K562 (cell line): ENCODE results near the gene OXTR. TPM values are rescaled to one million over a fixed set of nuclear protein-coding genes. Genes with fewer than 3 reads are reported as not detected.
A peak's percentile ranks its signal among the peaks of the same experiment; 100 is the strongest.

ENCODE experiments used
- ATAC-seq: fragments of 200-7000 bp; cut with Tn5 transposase; 3 replicates; pipeline ENCODE4 v1.9.1; 2020; ENCODE audit warnings: moderate library complexity
- BruUV-seq: library from RNA; stranded (reverse); fragments of 400-500 nt; replicated peaks from 2 replicates; lab custom pipeline; 2021; lab: Mats Ljungman, UMichigan
- CTCF ChIA-PET: fragments of 300-600 bp; formaldehyde crosslinking; extraction: SDS; loops from one replicate; lab custom pipeline; 2021; ENCODE audit warnings: low intra/inter-chr PET ratio; lab: Yijun Ruan, JAX
- POLR2A ChIA-PET: fragments of 300-600, 350-650 bp; sonication (Branson Sonifier 250); formaldehyde crosslinking; extraction: SDS; loops from one replicate; lab custom pipeline; 2021; ENCODE audit warnings: antibody characterized with exemption, inconsistent platforms; lab: Yijun Ruan, JAX
- DNase-seq, 4 experiments: peaks; one replicate each; pipeline versions ENCODE4 v3.0.0 to v3.0.0-alpha.2; 2011 to 2018; ENCODE audit warnings: low spot score in 3 of 4, mixed read lengths in 3 of 4; ENCODE audit errors: extremely low read depth in 1 of 4
- FAIRE-seq: peaks from 2 replicates; lab custom pipeline; 2011; peaks lifted over from hg19 to GRCh38; lab: Jason Lieb, UNC
- H2AFZ ChIP-seq: 2 replicates; pipeline ENCODE4 v1.6.0; 2011; ENCODE audit warnings: low read depth, low read length, control low read depth, inconsistent platforms
- H3K27ac ChIP-seq: fragments of 200-600 bp; 3 replicates; pipeline ENCODE4 v1.8.0; 2011; ENCODE audit warnings: low read depth, mild to moderate bottlenecking, control low read depth, inconsistent platforms, low read length, moderate library complexity, mixed read lengths; ENCODE audit errors: extremely low read depth
- H3K27me3 ChIP-seq, 2 experiments: fragments of 300-600 bp in 1 of 2; 2 replicates in 1 of 2; 3 replicates in 1 of 2; pipeline versions ENCODE4 v1.6.0 to v1.8.0; 2011; ENCODE audit warnings: inconsistent platforms in 2 of 2, low read length in 2 of 2, mild to moderate bottlenecking in 1 of 2, mixed read lengths in 1 of 2, moderate library complexity in 1 of 2; ENCODE audit not compliant: control insufficient read depth in 2 of 2, insufficient read depth in 2 of 2
- H3K36me3 ChIP-seq: fragments of 300-600 bp; 3 replicates; pipeline ENCODE4 v1.8.0; 2011; ENCODE audit warnings: mild to moderate bottlenecking, low read length, inconsistent platforms; ENCODE audit not compliant: control insufficient read depth, insufficient read depth
- H3K4me1 ChIP-seq, 2 experiments: fragments of 200-600 bp in 1 of 2; replicated peaks in 1 of 2; 2 replicates in 1 of 2; 3 replicates in 1 of 2; pipeline versions ENCODE4 v1.5.1 to v1.8.0; 2011; ENCODE audit warnings: inconsistent platforms in 2 of 2, low read length in 2 of 2, mild to moderate bottlenecking in 1 of 2, mixed read lengths in 1 of 2, moderate library complexity in 1 of 2; ENCODE audit not compliant: control insufficient read depth in 2 of 2, insufficient read depth in 2 of 2
- H3K4me2 ChIP-seq: 2 replicates; pipeline ENCODE4 v1.6.1; 2011; ENCODE audit warnings: low read length, control low read depth, inconsistent platforms, mixed read lengths; ENCODE audit not compliant: insufficient read depth
- H3K4me3 ChIP-seq: fragments of 200-600 bp; sonication (generic), shearing (Covaris generic); 2 replicates; pipeline ENCODE4 v1.5.1; 2016; ENCODE audit warnings: control low read depth, inconsistent platforms
- H3K79me2 ChIP-seq: fragments of 200-600 bp; 3 replicates; pipeline ENCODE4 v1.8.0; 2011; ENCODE audit warnings: low read length, inconsistent platforms; ENCODE audit not compliant: control insufficient read depth, insufficient read depth
- H3K9ac ChIP-seq, 2 experiments: 2 replicates each; pipeline versions ENCODE4 v1.6.0 to v1.6.1; 2011; ENCODE audit warnings: low read depth in 2 of 2, low read length in 2 of 2, control low read depth in 1 of 2, inconsistent platforms in 1 of 2, mild to moderate bottlenecking in 1 of 2, mixed read lengths in 1 of 2; ENCODE audit not compliant: insufficient read depth in 1 of 2
- H3K9me1 ChIP-seq: one replicate; pipeline ENCODE4 v1.6.0; 2011; ENCODE audit warnings: inconsistent platforms, mild to moderate bottlenecking, low read length, moderate library complexity; ENCODE audit not compliant: control insufficient read depth, insufficient read depth
- H3K9me3 ChIP-seq: replicated peaks from 2 replicates; pipeline ENCODE4 v1.5.1; 2011; ENCODE audit warnings: low read depth, low read length, inconsistent platforms; ENCODE audit not compliant: control insufficient read depth, insufficient read depth
- H4K20me1 ChIP-seq: replicated peaks from 2 replicates; pipeline ENCODE4 v1.6.1; 2011; ENCODE audit warnings: low read length, inconsistent platforms, mixed read lengths; ENCODE audit not compliant: control insufficient read depth, insufficient read depth
- CBFA2T2 ChIP-seq: fragments of 450-650 bp; conservative IDR thresholded peaks from 2 replicates; pipeline ENCODE4 v1.6.1; 2017; ENCODE audit warnings: mild to moderate bottlenecking
- DNMT1 ChIP-seq: fragments of 450-650 bp; IDR thresholded peaks from 2 replicates; pipeline ENCODE4 v1.6.1; 2016; ENCODE audit warnings: antibody characterized with exemption, mild to moderate bottlenecking
- GABPB2 ChIP-seq: fragments of 250-450 bp; sonication (Bioruptor Pico); conservative IDR thresholded peaks from 2 replicates; pipeline ENCODE4 v1.5.1; 2021; ENCODE audit warnings: mild to moderate bottlenecking
- HMG20B ChIP-seq: fragments of 250-450 bp; sonication (Bioruptor Pico); IDR thresholded peaks from 2 replicates; pipeline ENCODE4 v1.5.0; 2021; ENCODE audit warnings: mild to moderate bottlenecking
- JUNB ChIP-seq: fragments of 450-650 bp; formaldehyde crosslinking; conservative IDR thresholded peaks from 2 replicates; pipeline ENCODE4 v1.4.0; 2020; ENCODE audit warnings: mild to moderate bottlenecking
- NFE2L1 ChIP-seq: fragments of 450-650 bp; IDR thresholded peaks from 2 replicates; pipeline ENCODE4 v1.6.1; 2016; ENCODE audit warnings: missing genetic modification characterization, low read depth, mild to moderate bottlenecking, missing compliant biosample characterization, moderate library complexity, borderline replicate concordance
- PHB2 ChIP-seq: fragments of 450-650 bp; IDR thresholded peaks from 2 replicates; pipeline ENCODE4 v1.6.1; 2017; ENCODE audit warnings: low read depth
- PPARD ChIP-seq: fragments of 250-450 bp; sonication (Bioruptor Pico); IDR thresholded peaks from 2 replicates; pipeline ENCODE4 v1.8.0; 2022; ENCODE audit warnings: inconsistent platforms, mild to moderate bottlenecking, moderate library complexity
- WGBS: fragments of 100-300 bp; shearing (Covaris generic); methylation state at CpG from one replicate; pipeline ENCODE4 v1.1.6; 2016; ENCODE audit warnings: low coverage, mixed read lengths; ENCODE audit not compliant: insufficient coverage; ENCODE audit errors: missing lambda C conversion rate; 5-methylcytosine and 5-hydroxymethylcytosine counted together
- in situ Hi-C: fragments of 300-500 bp; cut with MboI; formaldehyde crosslinking; loops from 4 replicates; pipeline ENCODE4 v1.15.0; 2018; ENCODE audit warnings: inconsistent platforms, mixed read lengths
- intact Hi-C: fragments of 100-400 bp; cut with micrococcal nuclease; formaldehyde crosslinking; loops from 2 replicates; pipeline ENCODE4 v1.14.2; 2022
- polyA plus RNA-seq, 8 experiments: library from polyadenylated mRNA; depleted of rRNA in 4 of 8; stranded (reverse) in 5 of 8; unstranded in 3 of 8; fragments of >200 nt; fragmentation: Nextera tagmentation in 2 of 8; fragmentation: Illumina TruSeq in 1 of 8; extraction: Ambion mirVana in 2 of 8; extraction: Trizol in 1 of 8; gene quantifications; 2 replicates each; pipeline versions ENCODE4 v1.2.1 to v1.2.3, GENCODE V29; 2011 to 2014; ENCODE audit warnings: inconsistent platforms in 1 of 8, missing spikeins in 1 of 8
- total RNA-seq, 7 experiments: library from RNA; depleted of rRNA in 6 of 7; stranded (reverse); fragments of >200 nt in 6 of 7; fragmentation: Illumina TruSeq in 2 of 7; extraction: Trizol in 2 of 7; gene quantifications; 2 replicates each; pipeline versions ENCODE4 v1.2.1 to v1.2.3, GENCODE V29; 2011 to 2021; ENCODE audit warnings: low replicate concordance in 1 of 7
- TF ChIP-seq, protein P1 (sequence below), 2 experiments: fragments of 450-650 bp; IDR thresholded peaks; 2 replicates each; pipeline ENCODE4 v1.6.1; 2016
- TF ChIP-seq, protein P2 (sequence below): fragments of 450-650 bp; conservative IDR thresholded peaks from 2 replicates; pipeline ENCODE4 v1.6.1; 2016; ENCODE audit warnings: missing genetic modification characterization, low read depth, mild to moderate bottlenecking, missing compliant biosample characterization, moderate library complexity
- TF ChIP-seq, protein P3 (sequence below): sonication (generic); formaldehyde crosslinking; IDR thresholded peaks from 2 replicates; pipeline ENCODE4 v1.8.1; 2022; ENCODE audit warnings: missing genetic modification reagents

Gene OXTR
- total and polyA plus RNA-seq, 9 of the 15 experiments (the other 6 are each of a cell fraction or from before 2014, with no cell fraction given): 0.14 to 1.3 (median 0.80) TPM

DNA sequence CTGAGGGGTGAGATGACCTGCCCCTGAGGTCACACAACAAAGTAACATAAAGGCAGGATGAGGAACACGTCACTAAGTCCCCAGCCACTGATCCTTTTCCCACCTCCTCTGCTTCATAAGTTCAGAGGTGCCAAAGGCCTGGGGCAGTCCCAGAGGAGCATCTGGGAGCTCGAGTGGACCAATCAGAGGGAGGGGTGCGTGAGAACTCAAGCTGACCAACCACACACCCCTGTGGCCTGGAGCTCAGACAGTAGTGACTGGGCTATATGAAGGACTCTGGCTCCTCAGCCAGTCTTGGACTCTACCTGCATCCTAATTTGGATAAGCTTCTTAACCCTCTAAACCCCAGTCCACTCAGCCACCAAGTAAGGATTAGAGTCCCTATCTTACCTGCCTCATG lies 63.8 kb downstream of the OXTR start:
- no peak overlapping the region for H3K27ac ChIP-seq
- no peaks in the 10 kb centered on the region for H3K9me3 ChIP-seq
- no TSS peak for BruUV-seq
- H2AFZ ChIP-seq: no peak overlapping the region
- intact Hi-C loops: no loop called here
- TF ChIP-seq PPARD: no peak
- no peak for TF ChIP-seq CBFA2T2
- TF ChIP-seq, protein P1, sequence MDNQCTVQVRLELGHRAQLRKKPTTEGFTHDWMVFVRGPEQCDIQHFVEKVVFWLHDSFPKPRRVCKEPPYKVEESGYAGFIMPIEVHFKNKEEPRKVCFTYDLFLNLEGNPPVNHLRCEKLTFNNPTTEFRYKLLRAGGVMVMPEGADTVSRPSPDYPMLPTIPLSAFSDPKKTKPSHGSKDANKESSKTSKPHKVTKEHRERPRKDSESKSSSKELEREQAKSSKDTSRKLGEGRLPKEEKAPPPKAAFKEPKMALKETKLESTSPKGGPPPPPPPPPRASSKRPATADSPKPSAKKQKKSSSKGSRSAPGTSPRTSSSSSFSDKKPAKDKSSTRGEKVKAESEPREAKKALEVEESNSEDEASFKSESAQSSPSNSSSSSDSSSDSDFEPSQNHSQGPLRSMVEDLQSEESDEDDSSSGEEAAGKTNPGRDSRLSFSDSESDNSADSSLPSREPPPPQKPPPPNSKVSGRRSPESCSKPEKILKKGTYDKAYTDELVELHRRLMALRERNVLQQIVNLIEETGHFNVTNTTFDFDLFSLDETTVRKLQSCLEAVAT (IDR thresholded peaks at IDR 0.05): no peak
- no peak for TF ChIP-seq HMG20B
- no peak for TF ChIP-seq DNMT1
- TF ChIP-seq PHB2: no peak
- TF ChIP-seq GABPB2 (CRISPR knock-in tag): no peak
- TF ChIP-seq, protein P2, sequence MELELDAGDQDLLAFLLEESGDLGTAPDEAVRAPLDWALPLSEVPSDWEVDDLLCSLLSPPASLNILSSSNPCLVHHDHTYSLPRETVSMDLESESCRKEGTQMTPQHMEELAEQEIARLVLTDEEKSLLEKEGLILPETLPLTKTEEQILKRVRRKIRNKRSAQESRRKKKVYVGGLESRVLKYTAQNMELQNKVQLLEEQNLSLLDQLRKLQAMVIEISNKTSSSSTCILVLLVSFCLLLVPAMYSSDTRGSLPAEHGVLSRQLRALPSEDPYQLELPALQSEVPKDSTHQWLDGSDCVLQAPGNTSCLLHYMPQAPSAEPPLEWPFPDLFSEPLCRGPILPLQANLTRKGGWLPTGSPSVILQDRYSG: no peak
- no peak for TF ChIP-seq NFE2L1 (tag)
- TF ChIP-seq JUNB (CRISPR knock-in tag): no peak
- TF ChIP-seq, protein P3, sequence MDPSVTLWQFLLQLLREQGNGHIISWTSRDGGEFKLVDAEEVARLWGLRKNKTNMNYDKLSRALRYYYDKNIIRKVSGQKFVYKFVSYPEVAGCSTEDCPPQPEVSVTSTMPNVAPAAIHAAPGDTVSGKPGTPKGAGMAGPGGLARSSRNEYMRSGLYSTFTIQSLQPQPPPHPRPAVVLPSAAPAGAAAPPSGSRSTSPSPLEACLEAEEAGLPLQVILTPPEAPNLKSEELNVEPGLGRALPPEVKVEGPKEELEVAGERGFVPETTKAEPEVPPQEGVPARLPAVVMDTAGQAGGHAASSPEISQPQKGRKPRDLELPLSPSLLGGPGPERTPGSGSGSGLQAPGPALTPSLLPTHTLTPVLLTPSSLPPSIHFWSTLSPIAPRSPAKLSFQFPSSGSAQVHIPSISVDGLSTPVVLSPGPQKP (CRISPR knock-in tag): no peak
- DNase-seq (peak in 3 of 4 experiments; percentile 1 to 4 (median 3)), ATAC-seq (no peak), FAIRE-seq (no peak)
- no peaks in the 10 kb centered on the region for H3K36me3 ChIP-seq
- no peak overlapping the region for H3K9ac ChIP-seq
- no peak overlapping the region for H3K4me3 ChIP-seq
- H4K20me1 ChIP-seq: no peaks in the 10 kb centered on the region
- no peak overlapping the region for H3K4me2 ChIP-seq
- H3K27me3 ChIP-seq: peaks cover 2 to 19% of the 10 kb centered on the region in 2 experiments; a peak in 3 of 5 replicates
- no peaks in the 10 kb centered on the region for H3K4me1 ChIP-seq
- POLR2A ChIA-PET: interaction anchor here (0.9 kb wide), 1 partner anchor 28 kb away, joined by 4 read pairs; the partner anchor contains the start of gene CAV3
- no peaks in the 10 kb centered on the region for H3K9me1 ChIP-seq
- WGBS: 0% methylated on average over 3 of the region's 3 CpGs
- H3K79me2 ChIP-seq: no peaks in the 10 kb centered on the region
- CTCF ChIA-PET: no interaction called here
- in situ Hi-C loops: no loop called here
